ENCODE measurements around the gene AP4S1.
A peak's percentile ranks its signal among the peaks of the same experiment; 100 is the strongest.

Gene AP4S1

GRCh38 chr14:31020834-31021575, 4.4 kb upstream of the AP4S1 start:
- in situ Hi-C loops (cut with MboI; ENCODE audit: low sequenced_read_pairs) = no loop called here
- H3K4me1 ChIP-seq = peaks cover 9% of the 10 kb centered on the region
- peaks cover 13% of the 10 kb centered on the region for H3K36me3 ChIP-seq (replicated peaks)
- H3K4me3 ChIP-seq = no peak overlapping the region
- no peaks in the 10 kb centered on the region for H3K27me3 ChIP-seq (ENCODE audit: low read depth)
- no peaks in the 10 kb centered on the region for H3K9me3 ChIP-seq
- no peak for DNase-seq (ENCODE audit: low spot score in 2 of 2)

GRCh38 chr14:31021576-31021949, 3.9 kb upstream of the AP4S1 start:
- Histone ChIP-seq H3K27me3 (ENCODE audit: low read depth) (no peaks in the 10 kb centered on the region), H3K9me3 (no peaks in the 10 kb centered on the region), H3K4me1 (peaks cover 9% of the 10 kb centered on the region), H3K36me3 (replicated peaks) (peaks cover 13% of the 10 kb centered on the region), H3K4me3 (no peak overlapping the region)
- DNase-seq (ENCODE audit: low spot score in 2 of 2) = no peak
- in situ Hi-C loops (cut with MboI; ENCODE audit: low sequenced_read_pairs) = no loop called here

- in situ Hi-C loops (cut with MboI; ENCODE audit: low sequenced_read_pairs) = no loop called here
- H3K36me3 ChIP-seq (replicated peaks) = peaks cover 13% of the 10 kb centered on the region
Observed at GRCh38 chr14:31022386-31022785, 3.1 kb upstream of the AP4S1 start.

GRCh38 chr14:31024010-31024480, 1.4 kb upstream of the AP4S1 start:
- H3K36me3 ChIP-seq (replicated peaks) = peaks cover 13% of the 10 kb centered on the region
- no peaks in the 10 kb centered on the region for H3K27me3 ChIP-seq (ENCODE audit: low read depth)
- H3K4me3 ChIP-seq = peak overlapping the region; percentile 89
- peaks cover 9% of the 10 kb centered on the region for H3K4me1 ChIP-seq
- in situ Hi-C loops (cut with MboI; ENCODE audit: low sequenced_read_pairs) = no loop called here
- DNase-seq (ENCODE audit: low spot score in 2 of 2) = no peak
- H3K9me3 ChIP-seq = no peaks in the 10 kb centered on the region

More at GRCh38 chr14:31022386-31022785, 3.1 kb upstream of the AP4S1 start:
- Histone ChIP-seq H3K27me3 (ENCODE audit: low read depth) (no peaks in the 10 kb centered on the region), H3K4me1 (peaks cover 9% of the 10 kb centered on the region), H3K4me3 (no peak overlapping the region), H3K9me3 (no peaks in the 10 kb centered on the region)
- no peak for DNase-seq (ENCODE audit: low spot score in 2 of 2)

- in situ Hi-C loops (cut with MboI; ENCODE audit: low sequenced_read_pairs) = no loop called here
- peaks cover 9% of the 10 kb centered on the region for H3K4me1 ChIP-seq
- peaks cover 13% of the 10 kb centered on the region for H3K36me3 ChIP-seq (replicated peaks)
- no peaks in the 10 kb centered on the region for H3K27me3 ChIP-seq (ENCODE audit: low read depth)
- H3K4me3 ChIP-seq = peak overlapping the region; percentile 89
- H3K9me3 ChIP-seq = no peaks in the 10 kb centered on the region
- DNase-seq (ENCODE audit: low spot score in 2 of 2) = no peak
Observed at GRCh38 chr14:31024577-31025366, 677 bp upstream of the AP4S1 start.

- DNase-seq (ENCODE audit: low spot score in 2 of 2) = no peak
- Histone ChIP-seq H3K9me3 (no peaks in the 10 kb centered on the region), H3K4me3 (peak within 1 kb of the TSS; percentile 89), H3K36me3 (replicated peaks) (peaks cover 6% of the 10 kb centered on the region), H3K4me1 (peaks cover 9% of the 10 kb centered on the region), H3K27me3 (ENCODE audit: low read depth) (no peaks in the 10 kb centered on the region)
- in situ Hi-C loops (cut with MboI; ENCODE audit: low sequenced_read_pairs) = no loop called here
Observed at GRCh38 chr14:31026077-31026449, 614 bp downstream of the AP4S1 start, which contains the start of gene STRN3. STRN3 (minus strand) TSS chr14:31026379; CDS start chr14:31026185, 194 bp downstream.

GRCh38 chr14:31026450-31027235, 1.2 kb downstream of the AP4S1 start:
- Histone ChIP-seq H3K4me3 (peak overlapping the region; percentile 89), H3K9me3 (no peaks in the 10 kb centered on the region), H3K4me1 (peaks cover 9% of the 10 kb centered on the region), H3K27me3 (ENCODE audit: low read depth) (no peaks in the 10 kb centered on the region), H3K36me3 (replicated peaks) (peaks cover 3% of the 10 kb centered on the region)
- peak; percentile 94 to 97 for DNase-seq (ENCODE audit: low spot score in 2 of 2)
- in situ Hi-C loops (cut with MboI; ENCODE audit: low sequenced_read_pairs) = no loop called here

GRCh38 chr14:31027847-31028246, 2.4 kb downstream of the AP4S1 start:
- no peak for DNase-seq (ENCODE audit: low spot score in 2 of 2)
- no peak overlapping the region for H3K4me3 ChIP-seq
- H3K9me3 ChIP-seq = no peaks in the 10 kb centered on the region
- in situ Hi-C loops (cut with MboI; ENCODE audit: low sequenced_read_pairs) = no loop called here
- peaks cover 9% of the 10 kb centered on the region for H3K4me1 ChIP-seq
- no peaks in the 10 kb centered on the region for H3K27me3 ChIP-seq (ENCODE audit: low read depth)
- no peaks in the 10 kb centered on the region; the same call in 1 of the 2 replicates for H3K36me3 ChIP-seq (replicated peaks)

- no peaks in the 10 kb centered on the region for H3K9me3 ChIP-seq
- no peaks in the 10 kb centered on the region for H3K27me3 ChIP-seq (ENCODE audit: low read depth)
- H3K4me1 ChIP-seq = peaks cover 3% of the 10 kb centered on the region
- DNase-seq (ENCODE audit: low spot score in 2 of 2) = no peak
- H3K4me3 ChIP-seq = no peak overlapping the region
- H3K36me3 ChIP-seq (replicated peaks) = no peaks in the 10 kb centered on the region; the same call in 1 of the 2 replicates
- in situ Hi-C loops (cut with MboI; ENCODE audit: low sequenced_read_pairs) = no loop called here
Observed at GRCh38 chr14:31029016-31029970, 3.8 kb downstream of the AP4S1 start.

GRCh38 chr14:31030469-31030868, 5.0 kb downstream of the AP4S1 start:
- no peak for DNase-seq (ENCODE audit: low spot score in 2 of 2)
- in situ Hi-C loops (cut with MboI; ENCODE audit: low sequenced_read_pairs) = no loop called here
- Histone ChIP-seq H3K36me3 (replicated peaks) (no peaks in the 10 kb centered on the region; the same call in 1 of the 2 replicates), H3K4me3 (no peak overlapping the region), H3K27me3 (ENCODE audit: low read depth) (no peaks in the 10 kb centered on the region), H3K9me3 (no peaks in the 10 kb centered on the region), H3K4me1 (no peaks in the 10 kb centered on the region)

- Histone ChIP-seq H3K9me3 (no peaks in the 10 kb centered on the region), H3K36me3 (replicated peaks) (no peaks in the 10 kb centered on the region), H3K4me1 (peaks cover 9% of the 10 kb centered on the region), H3K27me3 (ENCODE audit: low read depth) (no peaks in the 10 kb centered on the region), H3K4me3 (no peak overlapping the region)
- in situ Hi-C loops (cut with MboI; ENCODE audit: low sequenced_read_pairs) = no loop called here
- no peak for DNase-seq (ENCODE audit: low spot score in 2 of 2)
Observed at GRCh38 chr14:31036552-31036951, 11.1 kb downstream of the AP4S1 start.

- H3K9me3 ChIP-seq = no peaks in the 10 kb centered on the region
- H3K4me1 ChIP-seq = peaks cover 9% of the 10 kb centered on the region
- no peak for DNase-seq (ENCODE audit: low spot score in 2 of 2)
- no peak overlapping the region for H3K4me3 ChIP-seq
- no peaks in the 10 kb centered on the region for H3K27me3 ChIP-seq (ENCODE audit: low read depth)
- H3K36me3 ChIP-seq (replicated peaks) = no peaks in the 10 kb centered on the region
- in situ Hi-C loops (cut with MboI; ENCODE audit: low sequenced_read_pairs) = no loop called here
Observed at GRCh38 chr14:31037709-31038221, 12.3 kb downstream of the AP4S1 start.

All from HAP-1 (cell line).